ENCODE results near the gene TMEM74B. TPM values are rescaled to one million over a fixed set of nuclear protein-coding genes. Genes with fewer than 3 reads are reported as not detected.
A peak's percentile ranks its signal among the peaks of the same experiment; 100 is the strongest.

TMEM74B gene
- total RNA-seq: not detected

DNA sequence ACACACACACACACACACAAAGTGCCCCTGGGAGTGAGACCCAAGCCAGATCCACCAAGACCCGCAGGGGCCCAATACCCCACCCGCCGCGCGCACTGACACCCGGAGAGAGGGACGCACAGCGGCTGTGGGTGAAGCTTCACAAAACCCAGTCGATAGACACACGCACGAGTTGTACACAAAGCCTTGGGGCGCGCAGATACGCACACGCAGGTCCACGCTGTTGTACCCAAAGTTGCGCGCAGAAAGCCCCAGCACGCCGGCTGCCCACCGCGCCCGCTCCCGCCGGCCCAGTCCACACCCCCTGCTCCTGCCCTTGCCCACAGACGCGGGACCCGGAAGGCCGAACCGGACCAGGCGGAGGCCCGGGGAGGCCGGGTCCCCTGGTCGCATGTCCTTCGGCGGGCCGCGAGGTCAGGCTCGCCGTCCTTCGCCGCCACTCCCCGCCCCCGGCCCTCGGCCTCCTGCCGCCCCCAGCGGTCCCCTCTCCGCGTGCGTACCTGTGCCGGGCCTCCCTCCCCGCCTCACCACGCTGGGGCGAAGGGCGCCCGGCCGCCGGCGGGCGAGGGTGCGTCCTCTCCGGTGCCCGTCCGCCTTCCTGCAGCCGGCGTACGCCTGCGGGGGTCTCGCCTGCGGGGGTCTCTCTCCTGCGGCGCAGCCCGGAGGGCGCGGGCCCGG, at the start of gene TMEM74B:
TSS of gene TMEM74B (minus strand) at position 344 of the 678 bp plus-strand sequence. CDS start 1,180 bp downstream, outside the sequence.
- no peaks in the 10 kb centered on the region for H3K36me3 ChIP-seq
- H3K27ac ChIP-seq: no peak within 1 kb of the TSS
- ATAC-seq (ENCODE audit: insufficient number of reproducible peaks, low FRiP score, low read depth): no peak
- H3K27me3 ChIP-seq (replicated peaks; ENCODE audit: insufficient read depth): no peaks in the 10 kb centered on the region
- TF ChIP-seq, protein P1, sequence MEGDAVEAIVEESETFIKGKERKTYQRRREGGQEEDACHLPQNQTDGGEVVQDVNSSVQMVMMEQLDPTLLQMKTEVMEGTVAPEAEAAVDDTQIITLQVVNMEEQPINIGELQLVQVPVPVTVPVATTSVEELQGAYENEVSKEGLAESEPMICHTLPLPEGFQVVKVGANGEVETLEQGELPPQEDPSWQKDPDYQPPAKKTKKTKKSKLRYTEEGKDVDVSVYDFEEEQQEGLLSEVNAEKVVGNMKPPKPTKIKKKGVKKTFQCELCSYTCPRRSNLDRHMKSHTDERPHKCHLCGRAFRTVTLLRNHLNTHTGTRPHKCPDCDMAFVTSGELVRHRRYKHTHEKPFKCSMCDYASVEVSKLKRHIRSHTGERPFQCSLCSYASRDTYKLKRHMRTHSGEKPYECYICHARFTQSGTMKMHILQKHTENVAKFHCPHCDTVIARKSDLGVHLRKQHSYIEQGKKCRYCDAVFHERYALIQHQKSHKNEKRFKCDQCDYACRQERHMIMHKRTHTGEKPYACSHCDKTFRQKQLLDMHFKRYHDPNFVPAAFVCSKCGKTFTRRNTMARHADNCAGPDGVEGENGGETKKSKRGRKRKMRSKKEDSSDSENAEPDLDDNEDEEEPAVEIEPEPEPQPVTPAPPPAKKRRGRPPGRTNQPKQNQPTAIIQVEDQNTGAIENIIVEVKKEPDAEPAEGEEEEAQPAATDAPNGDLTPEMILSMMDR (IDR thresholded peaks at IDR 0.05): no peak
- no peaks in the 10 kb centered on the region for H3K9me3 ChIP-seq
- no peak for DNase-seq (ENCODE audit: low spot score)
- H3K4me3 ChIP-seq: peak within 1 kb of the TSS; percentile 60
- no peaks in the 10 kb centered on the region for H3K4me1 ChIP-seq (ENCODE audit: control insufficient read depth in 1 of 2, low read depth in 2 of 2)

- peaks cover 11% of the 10 kb centered on the region for H3K27me3 ChIP-seq (replicated peaks; ENCODE audit: insufficient read depth)
- ATAC-seq (ENCODE audit: insufficient number of reproducible peaks, low FRiP score, low read depth) (no peak), DNase-seq (ENCODE audit: low spot score) (no peak)
- H3K9me3 ChIP-seq: no peaks in the 10 kb centered on the region
- no peaks in the 10 kb centered on the region for H3K36me3 ChIP-seq
- H3K4me3 ChIP-seq: no peak overlapping the region
- no peaks in the 10 kb centered on the region for H3K4me1 ChIP-seq (ENCODE audit: control insufficient read depth in 1 of 2, low read depth in 2 of 2)
- TF ChIP-seq, protein P1 (IDR thresholded peaks at IDR 0.05): no peak
- no peak overlapping the region for H3K27ac ChIP-seq
These were observed 47.7 kb upstream of the TMEM74B start for GRCh38 chr20:1232286-1233111.

GRCh38 chr20:1229541-1229940, 44.8 kb upstream of the TMEM74B start:
- Histone ChIP-seq H3K4me1 (ENCODE audit: control insufficient read depth in 1 of 2, low read depth in 2 of 2) (peaks cover 6 to 10% of the 10 kb centered on the region in 2 donors), H3K27me3 (replicated peaks; ENCODE audit: insufficient read depth) (peaks cover 11% of the 10 kb centered on the region), H3K36me3 (no peaks in the 10 kb centered on the region), H3K9me3 (no peaks in the 10 kb centered on the region), H3K27ac (no peak overlapping the region), H3K4me3 (no peak overlapping the region)
- DNase-seq (ENCODE audit: low spot score): no peak
- TF ChIP-seq, protein P1 (IDR thresholded peaks at IDR 0.05): no peak
- no peak for ATAC-seq (ENCODE audit: insufficient number of reproducible peaks, low FRiP score, low read depth)

GRCh38 chr20:1225783-1226654, 41.2 kb upstream of the TMEM74B start, which contains the start of gene RAD21L1:
RAD21L1 (plus strand) TSS chr20:1226044; CDS start chr20:1228454, 2,410 bp downstream.
- Histone ChIP-seq H3K4me3 (peak within 1 kb of the TSS; percentile 84), H3K4me1 (ENCODE audit: control insufficient read depth in 1 of 2, low read depth in 2 of 2) (peaks cover 6 to 10% of the 10 kb centered on the region in 2 donors), H3K9me3 (no peaks in the 10 kb centered on the region), H3K27ac (no peak within 1 kb of the TSS), H3K27me3 (replicated peaks; ENCODE audit: insufficient read depth) (peaks cover 11% of the 10 kb centered on the region), H3K36me3 (no peaks in the 10 kb centered on the region)
- ATAC-seq (ENCODE audit: insufficient number of reproducible peaks, low FRiP score, low read depth) (peak; percentile 50), DNase-seq (ENCODE audit: low spot score) (no peak)
- TF ChIP-seq, protein P1 (IDR thresholded peaks at IDR 0.05): no peak
